Measurements from ENCODE around the gene ESR2. TPM values are rescaled to one million over a fixed set of nuclear protein-coding genes. Genes with fewer than 3 reads are reported as not detected.

Gene ESR2
- polyA plus RNA-seq, 1 of the 3 experiments (the other 2 are of a cell fraction), result 0.03 TPM

GRCh38 chr14:64217308-64217707 lies 76.9 kb downstream of the ESR2 start:
- no peaks in the 10 kb centered on the region for H4K20me1 ChIP-seq (ENCODE audit: insufficient read depth)
- H3K4me2 ChIP-seq, result no peak overlapping the region
- H3K9ac ChIP-seq, result no peak overlapping the region
- peak; percentile 35 for DNase-seq
- WGBS (ENCODE audit: low lambda C conversion rate), result 81% methylated on average over 4 of the region's 4 CpGs
- no peak for TF ChIP-seq GATA2 (CRISPR knock-in tag; IDR thresholded peaks at IDR 0.05)
- TF ChIP-seq USF2 (IDR thresholded peaks at IDR 0.05; ENCODE audit: borderline replicate concordance, low read depth, low read length), result no peak
- no peak for TF ChIP-seq RAD21 (IDR thresholded peaks at IDR 0.05; ENCODE audit: low read length)
- TF ChIP-seq GABPA (IDR thresholded peaks at IDR 0.05; ENCODE audit: low read depth), result no peak
- TF ChIP-seq CTCF (IDR thresholded peaks at IDR 0.05), result no peak
- TF ChIP-seq IRF3 (IDR thresholded peaks at IDR 0.05; ENCODE audit: low read depth, low read length), result no peak
- TF ChIP-seq FOSL2 (IDR thresholded peaks at IDR 0.05; ENCODE audit: borderline replicate concordance, low read depth), result no peak
- no peak for TF ChIP-seq YY1 (IDR thresholded peaks at IDR 0.05; ENCODE audit: low read depth)
- no peak for TF ChIP-seq RFX5 (IDR thresholded peaks at IDR 0.05; ENCODE audit: low read length)
- no peak for TF ChIP-seq PBX3 (IDR thresholded peaks at IDR 0.05)
- no peak for TF ChIP-seq MAX (IDR thresholded peaks at IDR 0.05; ENCODE audit: low read depth)
- no peak for TF ChIP-seq FOXM1 (IDR thresholded peaks at IDR 0.05; ENCODE audit: low read depth)
- TF ChIP-seq SIN3A (IDR thresholded peaks at IDR 0.05; ENCODE audit: borderline replicate concordance, low read depth, low read length), result no peak
- TF ChIP-seq FOXJ3 (CRISPR knock-in tag; IDR thresholded peaks at IDR 0.05), result no peak
- no peak for TF ChIP-seq USF1 (IDR thresholded peaks at IDR 0.05; ENCODE audit: borderline replicate concordance, low read depth)
- TF ChIP-seq TEAD4 (IDR thresholded peaks at IDR 0.05; ENCODE audit: borderline replicate concordance, insufficient read depth), result no peak
- peak overlapping the region in 1 of 2 experiments; percentile 60; a peak in 2 of 4 replicates for H3K27ac ChIP-seq (ENCODE audit: low read depth in 2 of 2, low read length in 1 of 2)
- H3K9me3 ChIP-seq, result no peaks in the 10 kb centered on the region
- ChIA-PET CTCF (interaction anchor here (1.1 to 1.3 kb wide), 2 partner anchors 8 to 17 kb away, joined by 3 read pairs; no protein-coding TSS in a partner anchor), POLR2A (no interaction called here)
- H3F3A ChIP-seq (replicated peaks; ENCODE audit: insufficient read depth), result no peaks in the 10 kb centered on the region
- H3K4me3 ChIP-seq (ENCODE audit: low read depth in 2 of 2, low read length in 1 of 2), result no peak overlapping the region
- peaks cover 0 to 23% of the 10 kb centered on the region in 2 experiments for H3K36me3 ChIP-seq (replicated peaks in 1 of 2; ENCODE audit: control insufficient read depth in 1 of 2, insufficient read depth in 2 of 2, low read length in 1 of 2)
- no peaks in the 10 kb centered on the region for H3K79me2 ChIP-seq (ENCODE audit: insufficient read depth)
- H3K9me2 ChIP-seq, result no peaks in the 10 kb centered on the region
- no peaks in the 10 kb centered on the region for H3K27me3 ChIP-seq (ENCODE audit: insufficient read depth)
- H3K4me1 ChIP-seq (ENCODE audit: control insufficient read depth in 1 of 2, insufficient read depth in 2 of 2, low read depth in 1 of 2, low read length in 1 of 2), result peaks cover 5 to 16% of the 10 kb centered on the region in 2 experiments; a peak in 2 of 4 replicates
- H2AFZ ChIP-seq (ENCODE audit: low read depth), result no peak overlapping the region

Measured in SK-N-SH (cell line).